OCI-LY1 (cell line): ENCODE results near the gene AP2B1.

Experiments used
- CTCF ChIP-seq: fragments of 200-600 bp; sonication (generic), shearing (Covaris generic); IDR thresholded peaks from 2 replicates; pipeline ENCODE4 v1.5.1; 2017; ENCODE audit warnings: mild to moderate bottlenecking, antibody characterized with exemption, low read length, moderate library complexity, mixed read lengths
- EZH2 ChIP-seq: fragments of 200-600 bp; sonication (generic), shearing (Covaris generic); IDR thresholded peaks from 2 replicates; pipeline ENCODE4 v1.8.0; 2017; ENCODE audit warnings: borderline replicate concordance, mixed run types, mild to moderate bottlenecking, antibody characterized with exemption, low read length, moderate library complexity, mixed read lengths

GRCh38 chr17:35694906-35695305, 107.8 kb downstream of the AP2B1 start:
- TF ChIP-seq CTCF (no peak), EZH2 (no peak)
